GM12874 (cell line): Measurements from ENCODE around the gene NFIB.

Experiments used
- CTCF ChIP-seq: IDR thresholded peaks from 2 replicates; pipeline ENCODE4 v1.5.1; 2011; ENCODE audit warnings: low read depth, mild to moderate bottlenecking, control low read depth, low read length, moderate library complexity; ENCODE audit not compliant: insufficient read depth

The NFIB gene

GRCh38 chr9:14079440-14079839, 234.5 kb downstream of the NFIB start:
- no peak for TF ChIP-seq CTCF

- TF ChIP-seq CTCF: no peak
Observed at GRCh38 chr9:14077672-14078071, 236.3 kb downstream of the NFIB start.

DNA sequence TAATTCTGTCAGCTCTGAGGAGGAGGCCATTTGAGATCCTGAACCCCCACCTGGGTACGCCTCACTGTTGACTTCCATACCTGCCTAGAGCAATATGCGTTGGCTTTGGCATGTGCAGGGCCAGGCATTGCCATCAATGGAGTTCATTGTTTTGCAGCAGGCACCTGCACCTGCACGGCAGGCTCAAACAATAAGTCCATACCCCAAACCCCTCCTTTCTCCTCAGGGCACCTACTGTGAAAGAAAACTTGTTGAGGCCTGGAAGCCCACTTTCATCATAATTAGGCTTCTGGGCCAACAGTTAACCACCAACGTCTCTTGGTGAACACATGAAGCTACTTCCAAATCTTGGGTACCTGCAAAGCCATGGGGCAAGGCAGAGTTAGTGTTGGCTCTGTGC, 238.7 kb downstream of the NFIB start:
- no peak for TF ChIP-seq CTCF

- no peak for TF ChIP-seq CTCF
Observed at GRCh38 chr9:14072850-14073249, 241.1 kb downstream of the NFIB start.

GRCh38 chr9:14071484-14071883, 242.5 kb downstream of the NFIB start:
- no peak for TF ChIP-seq CTCF

DNA sequence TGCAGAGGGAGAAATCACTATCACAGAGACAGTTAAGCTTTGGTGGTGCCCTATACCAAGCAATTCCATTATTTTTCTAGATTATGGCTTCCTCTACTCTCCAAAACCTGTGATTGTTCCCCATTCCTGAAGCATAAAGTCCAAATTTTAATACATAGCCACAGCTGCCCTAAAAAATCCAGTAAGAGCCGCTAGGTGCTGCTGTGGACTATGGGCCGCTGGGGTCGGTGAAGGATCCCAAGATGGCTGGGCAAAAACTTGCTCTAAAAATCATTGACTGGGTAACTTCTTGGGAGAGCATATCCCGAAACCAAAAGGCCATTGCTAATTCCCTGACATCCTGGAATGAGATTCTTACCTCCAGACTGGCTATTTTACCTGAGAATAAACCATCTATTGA, 245.3 kb downstream of the NFIB start:
- no peak for TF ChIP-seq CTCF

DNA sequence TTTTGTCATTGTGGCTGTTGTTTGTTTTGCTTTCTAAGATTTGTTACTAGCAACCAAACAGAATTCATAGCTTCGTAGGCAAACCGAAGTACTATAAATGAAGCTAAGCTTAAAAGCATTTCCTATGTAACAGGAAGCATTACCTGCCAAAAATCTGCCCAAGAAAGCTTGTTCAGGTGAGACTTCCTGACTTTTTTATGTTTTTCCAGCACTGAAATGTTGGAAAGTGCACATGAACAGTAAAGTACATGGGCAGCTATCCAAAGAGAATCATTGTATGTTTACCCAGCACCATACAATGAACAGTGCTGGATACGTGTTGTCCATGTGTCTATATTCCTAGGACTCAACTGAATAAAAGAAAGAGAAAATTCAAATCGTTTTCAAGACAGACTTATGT, 247.1 kb downstream of the NFIB start:
- no peak for TF ChIP-seq CTCF

DNA sequence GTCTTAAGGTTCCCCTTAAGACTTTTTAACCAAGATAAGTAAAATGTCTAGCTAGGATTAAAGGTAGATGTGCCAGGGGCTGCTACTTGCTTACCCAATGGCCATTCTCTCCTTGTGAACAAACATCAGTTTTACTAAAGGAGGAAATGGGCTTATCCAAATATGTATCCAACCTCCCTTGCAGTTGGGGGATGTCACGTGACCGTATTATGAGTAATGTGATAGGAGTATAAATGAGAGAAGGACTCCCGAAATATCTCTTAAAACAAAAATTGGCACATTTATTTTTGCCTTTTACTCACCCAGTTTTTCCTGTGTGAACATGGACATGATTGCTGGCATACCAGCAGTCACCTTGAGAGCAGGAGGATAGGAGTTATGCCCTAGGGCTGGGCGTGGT, 247.9 kb downstream of the NFIB start:
- no peak for TF ChIP-seq CTCF
